Neuronal stem cell (in vitro differentiated cells): ENCODE measurements around the gene TP53TG3D.
"Not testable (repeated sequence)": the region's sequence is repeated elsewhere in the genome, so short reads cannot be mapped to it uniquely, and the experiment has no call there.

Source experiments
- DNase-seq: peaks from one replicate; pipeline ENCODE4 v3.0.0-alpha.2; 2013; ENCODE audit warnings: low spot score
- H2AFZ ChIP-seq: one replicate; pipeline ENCODE4 v1.6.1; 2013; ENCODE audit warnings: mild to moderate bottlenecking, low read length, inconsistent platforms
- H2AK5ac ChIP-seq: 2 replicates; pipeline ENCODE4 v1.6.1; 2013; ENCODE audit warnings: low read depth, mild to moderate bottlenecking, inconsistent platforms, low read length, moderate library complexity, mixed read lengths
- H2BK120ac ChIP-seq: 2 replicates; pipeline ENCODE4 v1.6.1; 2013; ENCODE audit warnings: low read depth, mild to moderate bottlenecking, inconsistent platforms, low read length, moderate library complexity, mixed read lengths
- H2BK12ac ChIP-seq: one replicate; pipeline ENCODE4 v1.6.1; 2013; ENCODE audit warnings: low read length, inconsistent platforms
- H2BK15ac ChIP-seq: 2 replicates; pipeline ENCODE4 v1.6.1; 2013; ENCODE audit warnings: mild to moderate bottlenecking, low read length, inconsistent platforms, mixed read lengths
- H2BK5ac ChIP-seq: one replicate; pipeline ENCODE4 v1.6.1; 2013; ENCODE audit warnings: inconsistent platforms, mild to moderate bottlenecking, low read length, moderate library complexity
- H3K14ac ChIP-seq: one replicate; pipeline ENCODE4 v1.6.1; 2013; ENCODE audit warnings: low read length, inconsistent platforms
- H3K18ac ChIP-seq: 2 replicates; pipeline ENCODE4 v1.6.1; 2013; ENCODE audit warnings: low read length, inconsistent platforms
- H3K23ac ChIP-seq: 2 replicates; pipeline ENCODE4 v1.6.1; 2013; ENCODE audit warnings: low read depth, mild to moderate bottlenecking, mixed read lengths, low read length, inconsistent platforms; ENCODE audit not compliant: poor library complexity
- H3K27ac ChIP-seq: replicated peaks from 3 replicates; pipeline ENCODE4 v1.5.1; 2013; ENCODE audit warnings: low read length, inconsistent platforms
- H3K27me3 ChIP-seq, 3 experiments: 2 replicates each; pipeline ENCODE4 v1.6.1; 2013; ENCODE audit warnings: low read length in 3 of 3, mild to moderate bottlenecking in 2 of 3, inconsistent platforms in 1 of 3, low read depth in 1 of 3, mixed read lengths in 1 of 3, moderate library complexity in 1 of 3; ENCODE audit not compliant: control insufficient read depth in 3 of 3, insufficient read depth in 3 of 3
- H3K36me3 ChIP-seq, 2 donors: replicated peaks in 1 of 2; 2 replicates each; pipeline ENCODE4 v1.6.1; 2013; ENCODE audit warnings: low read length in 2 of 2; ENCODE audit not compliant: control insufficient read depth in 2 of 2, insufficient read depth in 2 of 2
- H3K4ac ChIP-seq: 2 replicates; pipeline ENCODE4 v1.6.1; 2013; ENCODE audit warnings: inconsistent platforms, mild to moderate bottlenecking, low read length, moderate library complexity
- H3K4me1 ChIP-seq, 2 donors: 1 replicate in 1 of 2; 2 replicates in 1 of 2; pipeline ENCODE4 v1.6.1; 2013; ENCODE audit warnings: low read length in 2 of 2, low read depth in 1 of 2; ENCODE audit not compliant: control insufficient read depth in 2 of 2, insufficient read depth in 1 of 2
- H3K4me2 ChIP-seq: one replicate; pipeline ENCODE4 v1.6.1; 2013; ENCODE audit warnings: mild to moderate bottlenecking, low read length, inconsistent platforms; ENCODE audit not compliant: insufficient read depth, poor library complexity, severe bottlenecking
- H3K4me3 ChIP-seq, 2 donors: 2 replicates each; pipeline ENCODE4 v1.5.1; 2013; ENCODE audit warnings: low read length in 2 of 2, mild to moderate bottlenecking in 2 of 2, inconsistent platforms in 1 of 2, moderate library complexity in 1 of 2
- H3K79me1 ChIP-seq: one replicate; pipeline ENCODE4 v1.6.1; 2013; ENCODE audit warnings: low read depth, mild to moderate bottlenecking, inconsistent platforms, low read length, moderate library complexity
- H3K9ac ChIP-seq: one replicate; pipeline ENCODE4 v1.6.1; 2013; ENCODE audit warnings: mild to moderate bottlenecking, low read depth, low read length, inconsistent platforms; ENCODE audit not compliant: poor library complexity
- H3K9me3 ChIP-seq, 2 donors: replicated peaks in 1 of 2; 2 replicates each; pipeline versions ENCODE3 to v1.6.1; 2013; ENCODE audit warnings: low read length in 2 of 2, mild to moderate bottlenecking in 2 of 2, inconsistent platforms in 1 of 2, low read depth in 1 of 2, mixed read lengths in 1 of 2, moderate library complexity in 1 of 2; ENCODE audit not compliant: control insufficient read depth in 2 of 2, insufficient read depth in 1 of 2
- H4K8ac ChIP-seq: one replicate; pipeline ENCODE4 v1.6.1; 2013; ENCODE audit warnings: low read depth, mild to moderate bottlenecking, inconsistent platforms, low read length, moderate library complexity
- H4K91ac ChIP-seq: one replicate; pipeline ENCODE4 v1.6.1; 2013; ENCODE audit warnings: low read length, low read depth, mild to moderate bottlenecking, inconsistent platforms; ENCODE audit not compliant: poor library complexity
- WGBS, 2 donors: extraction: QIAGEN DNeasy Blood & Tissue Kit; methylation state at CpG; one replicate each; pipeline ENCODE4 v1.1.7; 2013; ENCODE audit warnings: missing lambda C conversion rate in 2 of 2, mixed read lengths in 1 of 2; ENCODE audit not compliant: insufficient read length in 2 of 2, insufficient replicate concordance in 1 of 2; ENCODE audit errors: extremely low coverage in 2 of 2; 5-methylcytosine and 5-hydroxymethylcytosine counted together

Gene TP53TG3D

DNA sequence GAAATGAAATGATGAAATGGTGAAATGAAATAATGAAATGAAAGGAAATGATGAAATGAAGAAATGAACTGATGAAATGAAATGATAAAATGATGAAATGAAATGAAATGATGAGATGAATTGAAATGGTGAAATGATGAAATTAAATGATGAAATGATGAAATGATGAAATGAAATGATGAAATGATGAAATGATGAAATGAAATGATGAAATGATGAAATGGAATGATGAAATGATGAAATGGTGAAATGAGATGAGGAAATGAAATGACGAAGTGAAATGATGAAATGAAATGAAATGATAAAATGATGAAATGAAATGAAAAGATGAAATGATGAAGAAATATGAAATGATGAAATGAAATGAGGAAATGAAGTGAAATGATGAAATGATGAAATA, 28.8 kb downstream of the TP53TG3D start:
- H3K79me1 ChIP-seq, H3K14ac ChIP-seq, H3K4me2 ChIP-seq, H3K4ac ChIP-seq, H2BK15ac ChIP-seq, H3K18ac ChIP-seq, H3K9ac ChIP-seq, H4K8ac ChIP-seq, H2BK120ac ChIP-seq, H3K27ac ChIP-seq, H2BK12ac ChIP-seq, H3K36me3 ChIP-seq, H3K4me3 ChIP-seq, H3K27me3 ChIP-seq, DNase-seq, H2BK5ac ChIP-seq, H3K23ac ChIP-seq, H2AFZ ChIP-seq, H4K91ac ChIP-seq, H3K4me1 ChIP-seq, H2AK5ac ChIP-seq, H3K9me3 ChIP-seq: not testable (repeated sequence)
- 100% methylated on average over 1 of the region's 1 CpG for whole genome bisulfite sequencing, 2 donors

DNA sequence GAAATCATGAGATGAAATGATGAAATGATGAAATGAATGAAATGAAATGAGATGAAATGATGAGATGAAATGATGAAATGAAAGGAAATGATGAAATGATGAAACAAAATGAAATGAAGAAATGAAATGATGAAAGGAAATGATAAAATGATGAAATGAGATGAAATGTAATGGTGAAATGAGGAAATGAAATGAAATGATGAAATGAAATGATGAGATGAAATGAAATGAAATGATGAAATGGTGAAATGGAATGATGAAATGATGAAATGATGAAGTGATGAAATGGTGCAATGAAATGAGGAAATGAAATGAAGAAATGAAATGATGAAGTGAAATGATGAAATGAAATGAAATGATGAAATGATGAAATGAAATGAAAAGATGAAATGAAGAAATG, 29.9 kb downstream of the TP53TG3D start:
- not testable (repeated sequence) for H4K8ac ChIP-seq, H2BK15ac ChIP-seq, H3K27ac ChIP-seq, H3K79me1 ChIP-seq, H3K14ac ChIP-seq, H2AK5ac ChIP-seq, H3K4me1 ChIP-seq, H3K27me3 ChIP-seq, H2BK120ac ChIP-seq, H3K18ac ChIP-seq, H3K4me2 ChIP-seq, H3K9ac ChIP-seq, H2BK5ac ChIP-seq, H2AFZ ChIP-seq, H3K4ac ChIP-seq, H2BK12ac ChIP-seq, DNase-seq, H4K91ac ChIP-seq, H3K4me3 ChIP-seq, H3K36me3 ChIP-seq, H3K23ac ChIP-seq, H3K9me3 ChIP-seq

DNA sequence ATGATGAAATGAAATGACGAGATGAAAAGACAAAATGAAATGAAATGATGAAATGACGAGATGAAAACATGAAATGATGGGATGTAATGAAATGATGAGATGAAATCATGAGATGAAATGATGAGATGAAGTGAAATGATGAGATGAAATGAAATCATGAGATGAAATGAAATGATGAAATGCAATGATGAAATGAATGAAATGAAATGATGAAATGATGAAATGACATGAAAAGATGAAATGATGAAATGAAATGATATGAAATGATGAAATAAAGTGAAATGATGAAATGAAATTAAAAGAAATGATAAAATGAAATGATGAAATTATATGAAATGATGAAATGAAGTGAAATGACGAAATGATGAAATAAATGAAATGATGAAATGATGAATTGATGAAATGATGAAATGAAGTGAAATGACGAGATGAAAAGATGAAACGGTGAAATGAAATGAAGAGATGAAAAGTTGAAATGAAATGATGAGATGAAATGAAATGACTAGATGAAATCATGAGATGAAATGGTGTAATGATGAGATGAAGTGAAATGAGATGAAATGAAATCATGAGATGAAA, 30.9 kb downstream of the TP53TG3D start:
- H3K27ac ChIP-seq, H3K23ac ChIP-seq, H2BK120ac ChIP-seq, H2BK5ac ChIP-seq, H3K27me3 ChIP-seq, H3K4ac ChIP-seq, H3K4me2 ChIP-seq, H3K18ac ChIP-seq, H3K79me1 ChIP-seq, H3K4me1 ChIP-seq, H3K36me3 ChIP-seq, H3K9me3 ChIP-seq, H4K91ac ChIP-seq, H3K4me3 ChIP-seq, H2AFZ ChIP-seq, H4K8ac ChIP-seq, H3K14ac ChIP-seq, DNase-seq, H2AK5ac ChIP-seq, H2BK12ac ChIP-seq, H2BK15ac ChIP-seq, H3K9ac ChIP-seq: not testable (repeated sequence)
- WGBS, 2 donors: 100% methylated on average over 3 of the region's 5 CpGs

DNA sequence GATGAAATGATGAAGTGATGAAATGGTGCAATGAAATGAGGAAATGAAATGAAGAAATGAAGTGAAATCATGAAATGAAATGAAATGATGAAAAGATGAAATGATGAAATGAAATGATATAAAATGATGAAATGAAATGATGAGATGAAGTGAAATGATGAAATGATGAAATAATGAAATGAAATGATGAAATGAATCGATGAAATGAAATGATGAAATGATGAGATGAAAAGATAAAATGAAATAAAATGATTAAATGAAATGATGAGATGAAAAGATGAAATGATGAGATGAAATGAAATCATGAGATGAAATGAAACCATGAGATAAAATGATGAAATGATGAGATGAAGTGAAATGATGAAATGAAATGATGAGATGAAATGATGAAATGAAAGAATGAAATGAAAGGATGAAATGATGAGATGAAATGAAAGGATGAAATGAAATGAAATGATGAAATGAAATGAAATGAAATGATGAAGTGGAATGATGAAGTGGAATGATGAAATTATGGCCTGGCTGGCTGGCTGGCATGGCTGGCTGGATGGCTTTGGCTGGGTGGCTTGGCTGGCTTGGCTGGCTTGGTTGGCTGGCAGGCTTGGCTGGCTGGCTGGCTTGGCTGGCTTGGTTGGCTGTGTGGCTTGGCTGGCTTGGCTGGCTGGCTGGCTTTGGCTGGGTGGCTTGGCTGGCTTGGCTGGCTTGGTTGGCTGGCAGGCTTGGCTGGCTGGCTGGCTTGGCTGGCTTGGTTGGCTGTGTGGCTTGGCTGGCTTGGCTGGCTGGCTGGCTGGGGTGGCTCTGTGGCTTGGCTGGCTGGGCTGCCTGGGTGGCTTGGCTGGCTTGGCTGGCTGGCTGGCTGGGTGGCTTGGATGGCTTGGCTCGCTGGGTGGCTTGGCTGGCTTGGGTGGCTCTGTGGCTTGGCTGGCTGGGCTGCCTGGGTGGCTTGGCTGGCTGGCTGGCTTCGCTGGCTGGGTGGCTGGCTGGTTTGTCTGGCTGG, 32.0 kb downstream of the TP53TG3D start:
- not testable (repeated sequence) for H3K4me2 ChIP-seq, H3K4me1 ChIP-seq, H3K27me3 ChIP-seq, H2AFZ ChIP-seq, H3K9me3 ChIP-seq, H4K8ac ChIP-seq, H3K4me3 ChIP-seq, H3K9ac ChIP-seq, H2BK120ac ChIP-seq, H3K14ac ChIP-seq, H3K36me3 ChIP-seq, H3K27ac ChIP-seq, H2BK5ac ChIP-seq, DNase-seq, H2BK15ac ChIP-seq, H3K23ac ChIP-seq, H2AK5ac ChIP-seq, H2BK12ac ChIP-seq, H3K18ac ChIP-seq, H3K4ac ChIP-seq, H3K79me1 ChIP-seq, H4K91ac ChIP-seq
- 100% methylated on average over 1 of the region's 3 CpGs for WGBS, 2 donors
